Kidney epithelial cell (primary cell): ENCODE measurements around the gene DIP2A. TPM values are rescaled to one million over a fixed set of nuclear protein-coding genes. Genes with fewer than 3 reads are reported as not detected.

Source experiments
- DNase-seq: peaks from one replicate; pipeline ENCODE4 v3.0.0-alpha.2; 2010; ENCODE audit warnings: low read depth
- H3K27me3 ChIP-seq: 2 replicates; pipeline ENCODE4 v1.6.0; 2011; ENCODE audit warnings: low read length; ENCODE audit not compliant: control insufficient read depth, insufficient read depth
- H3K36me3 ChIP-seq: 2 replicates; pipeline ENCODE4 v1.5.1; 2011; ENCODE audit warnings: low read length; ENCODE audit not compliant: control insufficient read depth, insufficient read depth
- H3K4me3 ChIP-seq: 2 replicates; pipeline ENCODE4 v1.5.1; 2011; ENCODE audit warnings: low read depth, mild to moderate bottlenecking, control low read depth, low read length
- CTCF ChIP-seq: IDR thresholded peaks from 2 replicates; pipeline ENCODE4 v1.5.1; 2011; ENCODE audit warnings: mild to moderate bottlenecking, moderate library complexity, low read length, control low read depth, inconsistent platforms; ENCODE audit not compliant: insufficient read depth, poor library complexity, severe bottlenecking
- total RNA-seq: library from RNA; depleted of rRNA; stranded (reverse); fragments of >200 nt; gene quantifications from 2 replicates; pipeline ENCODE4 v1.2.3, GENCODE V29; 2015

DIP2A gene
- total RNA-seq, 1 donor from 2014 or later = 16.0 TPM

- no peak for TF ChIP-seq CTCF
- Histone ChIP-seq H3K27me3 (no peaks in the 10 kb centered on the region), H3K36me3 (peaks cover 4% of the 10 kb centered on the region), H3K4me3 (no peak overlapping the region)
- no peak for DNase-seq
Observed at GRCh38 chr21:46562964-46563607, 104.4 kb downstream of the DIP2A start.

- Histone ChIP-seq H3K4me3 (no peak overlapping the region), H3K36me3 (peaks cover 4% of the 10 kb centered on the region), H3K27me3 (no peaks in the 10 kb centered on the region)
- no peak for DNase-seq
- no peak for TF ChIP-seq CTCF
Observed at GRCh38 chr21:46564391-46564790, 105.7 kb downstream of the DIP2A start.

- no peak for TF ChIP-seq CTCF
- no peak for DNase-seq
- Histone ChIP-seq H3K27me3 (no peaks in the 10 kb centered on the region), H3K36me3 (peaks cover 3% of the 10 kb centered on the region), H3K4me3 (no peak overlapping the region)
Observed at GRCh38 chr21:46567348-46567747, 108.7 kb downstream of the DIP2A start.

- DNase-seq = no peak
- Histone ChIP-seq H3K27me3 (no peaks in the 10 kb centered on the region), H3K4me3 (no peak overlapping the region), H3K36me3 (peaks cover 2% of the 10 kb centered on the region)
- TF ChIP-seq CTCF = no peak
Observed at GRCh38 chr21:46568562-46568961, 109.9 kb downstream of the DIP2A start.

GRCh38 chr21:46569081-46569480 lies 110.4 kb downstream of the DIP2A start:
- H3K27me3 ChIP-seq = no peaks in the 10 kb centered on the region
- H3K36me3 ChIP-seq = peaks cover 2% of the 10 kb centered on the region
- H3K4me3 ChIP-seq = no peak overlapping the region
- no peak for TF ChIP-seq CTCF
- no peak for DNase-seq

GRCh38 chr21:46570119-46570518 lies 111.4 kb downstream of the DIP2A start:
- Histone ChIP-seq H3K36me3 (peaks cover 2% of the 10 kb centered on the region), H3K4me3 (no peak overlapping the region), H3K27me3 (no peaks in the 10 kb centered on the region)
- no peak for DNase-seq
- no peak for TF ChIP-seq CTCF
